Subcutaneous abdominal adipose tissue (tissue), 5 donors: Measurements from ENCODE around the gene B3GAT3.
"Not testable (repeated sequence)": the region's sequence is repeated elsewhere in the genome, so short reads cannot be mapped to it uniquely, and the experiment has no call there.

Source experiments
- H3K27ac ChIP-seq: one replicate; pipeline ENCODE4 v1.7.0; 2013; ENCODE audit warnings: low read depth, mild to moderate bottlenecking, inconsistent platforms, low read length, moderate library complexity
- H3K27me3 ChIP-seq, 5 donors: one replicate each; pipeline ENCODE4 v1.7.0; 2013; ENCODE audit warnings: low read length in 5 of 5, inconsistent platforms in 1 of 5; ENCODE audit not compliant: control insufficient read depth in 5 of 5, insufficient read depth in 4 of 5
- H3K36me3 ChIP-seq, 5 donors: one replicate each; pipeline ENCODE4 v1.7.0; 2013; ENCODE audit warnings: low read length in 5 of 5; ENCODE audit not compliant: control insufficient read depth in 5 of 5, insufficient read depth in 5 of 5
- H3K4me1 ChIP-seq, 5 donors: one replicate each; pipeline ENCODE4 v1.7.0; 2013; ENCODE audit warnings: low read length in 5 of 5, mild to moderate bottlenecking in 3 of 5, moderate library complexity in 1 of 5; ENCODE audit not compliant: control insufficient read depth in 5 of 5, insufficient read depth in 5 of 5
- H3K4me3 ChIP-seq, 5 donors: one replicate each; pipeline ENCODE4 v1.7.0; 2013; ENCODE audit warnings: low read length in 5 of 5, low read depth in 1 of 5
- H3K9ac ChIP-seq, 5 donors: one replicate each; pipeline ENCODE4 v1.7.0; 2013; ENCODE audit warnings: low read length in 5 of 5, mild to moderate bottlenecking in 4 of 5, moderate library complexity in 3 of 5
- H3K9me3 ChIP-seq, 5 donors: one replicate each; pipeline ENCODE4 v1.7.0; 2013; ENCODE audit warnings: low read length in 5 of 5; ENCODE audit not compliant: control insufficient read depth in 5 of 5
- donor health status: healthy.
- donor health status: healthy.
- donor health status: healthy.
- donor health status: healthy.
- donor health status: healthy.

The B3GAT3 gene

DNA sequence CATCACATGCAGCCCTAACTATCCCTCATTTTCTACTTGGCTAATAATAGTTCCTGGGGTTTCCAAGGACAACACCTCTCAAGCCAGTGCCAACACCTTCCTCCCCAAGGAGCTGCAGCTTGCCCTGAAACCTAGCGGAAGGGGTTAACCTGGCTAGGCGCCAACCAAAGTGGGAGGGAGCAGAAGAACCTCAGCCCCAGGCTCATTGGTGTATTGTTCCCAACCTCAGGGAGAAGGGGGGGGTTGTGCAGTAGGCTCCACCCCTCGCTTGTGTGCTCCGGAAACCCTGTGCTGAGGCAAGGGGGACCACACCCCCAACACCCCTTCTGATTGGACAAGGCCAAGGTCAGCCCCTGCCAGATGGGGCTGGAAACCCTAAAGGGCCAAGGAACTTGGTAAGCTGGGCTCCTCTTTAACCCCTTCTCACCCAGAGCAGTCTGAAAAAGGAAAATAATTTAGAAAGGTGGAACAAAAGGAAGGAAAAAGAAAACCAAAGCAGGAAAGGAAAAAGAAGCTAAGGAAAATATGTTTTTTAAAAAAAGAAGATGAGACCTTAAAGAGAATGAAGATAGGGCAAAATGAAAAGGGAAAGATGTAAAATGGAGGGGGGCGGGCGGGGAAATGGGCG is 22.6 kb downstream of the B3GAT3 start:
- Histone ChIP-seq H3K9ac (peak overlapping the region; percentile 43 to 95 (median 91)), H3K4me1 (peaks cover 20 to 55% (median 46%) of the 10 kb centered on the region in 5 donors), H3K9me3 (no peaks in the 10 kb centered on the region), H3K27me3 (no peaks in the 10 kb centered on the region), H3K36me3 (peaks cover 3 to 50% (median 46%) of the 10 kb centered on the region in 5 donors), H3K27ac (peak overlapping the region; percentile 93), H3K4me3 (peak overlapping the region; percentile 5 to 89 (median 45))

DNA sequence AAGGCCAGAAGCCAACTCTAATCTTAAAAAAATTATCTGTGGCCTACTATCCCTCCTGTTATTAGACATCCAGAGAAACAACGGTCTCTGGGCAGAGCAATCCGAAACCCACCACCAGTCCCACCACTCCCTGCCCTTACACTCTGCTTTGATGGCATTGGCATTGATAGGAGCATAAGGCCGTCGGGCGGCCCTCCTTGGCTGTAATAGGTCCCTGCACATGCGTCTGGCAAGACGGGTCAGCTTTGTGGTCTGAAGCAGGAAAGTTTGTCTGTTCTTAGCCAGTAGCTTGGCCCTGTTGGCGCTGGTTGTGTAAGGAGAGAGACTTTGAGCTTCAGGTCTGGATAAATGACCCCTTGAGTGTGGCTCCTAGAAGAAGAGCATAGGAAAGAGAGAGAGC is 26.7 kb downstream of the B3GAT3 start:
- Histone ChIP-seq H3K9me3 (no peaks in the 10 kb centered on the region), H3K4me1 (peaks cover 13 to 52% (median 44%) of the 10 kb centered on the region in 5 donors), H3K36me3 (peaks cover 3 to 56% (median 48%) of the 10 kb centered on the region in 5 donors), H3K4me3 (no peak overlapping the region), H3K27me3 (no peaks in the 10 kb centered on the region), H3K9ac (no peak overlapping the region), H3K27ac (no peak overlapping the region)

DNA sequence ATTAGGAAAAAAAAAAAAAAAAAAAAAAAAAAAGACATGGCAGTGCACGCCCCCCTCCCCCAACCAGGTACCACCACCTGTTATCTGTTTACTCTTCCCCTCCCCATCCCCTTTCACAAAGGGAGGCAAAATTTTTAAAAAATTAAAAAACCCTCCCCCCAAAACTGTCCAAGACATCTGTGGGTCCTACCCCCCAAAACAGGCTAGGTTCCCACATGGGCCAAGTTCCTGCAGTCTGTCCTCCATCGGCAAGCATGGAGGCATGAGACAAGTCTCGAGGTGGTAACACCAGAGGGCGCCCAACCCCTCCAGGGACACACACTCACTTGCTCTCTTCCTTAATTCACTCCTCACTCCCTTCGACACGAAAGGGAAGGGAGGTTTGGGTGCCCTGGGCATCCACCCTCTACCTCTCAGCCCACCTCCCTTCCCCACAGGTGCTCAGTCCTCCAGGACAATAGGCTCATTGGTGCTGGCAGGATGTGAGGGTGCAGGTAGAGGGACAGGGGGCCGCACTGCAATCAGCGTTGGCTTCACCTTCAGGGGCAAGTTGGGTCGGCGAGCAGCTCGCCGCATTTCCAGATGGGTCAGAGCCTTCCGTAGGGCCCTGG is 28.2 kb downstream of the B3GAT3 start:
- Histone ChIP-seq H3K27me3 (no peaks in the 10 kb centered on the region), H3K9ac (no peak overlapping the region), H3K36me3 (peaks cover 3 to 55% (median 51%) of the 10 kb centered on the region in 5 donors), H3K4me1 (peaks cover 2 to 42% (median 32%) of the 10 kb centered on the region in 5 donors), H3K9me3 (no peaks in the 10 kb centered on the region), H3K27ac (peak overlapping the region; percentile 96), H3K4me3 (no peak overlapping the region)

DNA sequence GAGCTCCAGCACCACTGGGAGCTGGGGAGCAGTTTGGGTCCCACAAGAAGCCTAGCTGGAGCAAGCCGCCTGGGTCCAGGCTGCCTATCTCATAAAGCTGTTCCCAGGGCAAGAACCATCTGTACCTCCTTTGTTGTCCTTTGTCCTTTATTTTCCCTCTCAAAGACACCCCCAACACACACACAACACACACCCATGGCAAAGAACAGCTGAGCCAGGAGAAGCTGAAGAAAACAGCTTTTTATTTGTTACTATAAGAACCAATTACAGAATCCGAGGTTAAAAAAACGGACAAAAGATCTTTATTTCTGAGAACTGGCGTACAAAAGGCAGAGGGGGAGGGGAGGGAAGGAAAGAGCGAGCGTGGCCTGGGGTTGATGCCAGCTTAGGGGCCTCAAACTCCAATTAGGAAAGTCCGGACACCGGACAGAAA is 28.8 kb downstream of the B3GAT3 start:
- no peak overlapping the region for H3K4me3 ChIP-seq
- peak overlapping the region in 4 of 5 donors; percentile 32 to 98 (median 84) for H3K9ac ChIP-seq
- H3K27me3 ChIP-seq = no peaks in the 10 kb centered on the region
- H3K27ac ChIP-seq = peak overlapping the region; percentile 96
- no peaks in the 10 kb centered on the region for H3K9me3 ChIP-seq
- H3K4me1 ChIP-seq = peaks cover 2 to 39% (median 31%) of the 10 kb centered on the region in 5 donors
- H3K36me3 ChIP-seq = peaks cover 3 to 55% (median 49%) of the 10 kb centered on the region in 5 donors

DNA sequence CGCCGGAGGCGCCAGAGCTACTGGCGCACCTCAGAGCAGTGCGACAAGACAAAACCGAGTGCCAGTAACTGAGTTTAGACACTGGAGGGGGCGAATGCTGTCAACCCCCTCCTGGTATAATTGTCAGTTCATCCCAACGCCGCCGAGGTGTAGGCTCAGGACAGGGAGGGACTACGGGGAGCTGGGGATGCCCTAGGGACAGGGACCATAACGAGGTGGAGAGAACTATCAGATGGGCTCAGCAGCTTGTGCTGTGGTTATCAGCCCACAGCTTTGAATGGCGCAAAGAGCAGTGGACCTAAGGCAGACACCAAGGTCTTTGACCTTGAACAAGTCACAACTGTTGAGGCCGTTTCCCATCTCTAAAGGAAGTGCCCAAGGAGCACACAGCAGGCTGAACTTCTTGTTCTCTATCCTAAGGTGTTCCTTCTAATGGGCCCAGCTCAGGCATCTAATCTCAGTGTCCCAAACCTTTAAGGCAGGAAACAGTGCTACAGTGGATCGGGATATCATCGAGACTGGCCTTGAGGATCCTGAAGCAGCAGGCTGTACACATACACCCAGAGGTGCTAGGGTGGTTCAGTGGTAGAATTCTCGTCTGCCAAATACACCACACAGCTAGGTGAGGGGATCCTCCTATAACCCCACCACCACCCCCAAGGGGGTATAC is 29.5 kb downstream of the B3GAT3 start:
- peak overlapping the region; percentile 41 to 98 (median 90) for H3K9ac ChIP-seq
- H3K27ac ChIP-seq = peak overlapping the region; percentile 96
- no peaks in the 10 kb centered on the region for H3K9me3 ChIP-seq
- H3K27me3 ChIP-seq = no peaks in the 10 kb centered on the region
- peak overlapping the region; percentile 53 to 93 (median 86) for H3K4me3 ChIP-seq
- peaks cover 10 to 55% (median 49%) of the 10 kb centered on the region in 5 donors for H3K36me3 ChIP-seq
- H3K4me1 ChIP-seq = peaks cover 2 to 39% (median 31%) of the 10 kb centered on the region in 5 donors

DNA sequence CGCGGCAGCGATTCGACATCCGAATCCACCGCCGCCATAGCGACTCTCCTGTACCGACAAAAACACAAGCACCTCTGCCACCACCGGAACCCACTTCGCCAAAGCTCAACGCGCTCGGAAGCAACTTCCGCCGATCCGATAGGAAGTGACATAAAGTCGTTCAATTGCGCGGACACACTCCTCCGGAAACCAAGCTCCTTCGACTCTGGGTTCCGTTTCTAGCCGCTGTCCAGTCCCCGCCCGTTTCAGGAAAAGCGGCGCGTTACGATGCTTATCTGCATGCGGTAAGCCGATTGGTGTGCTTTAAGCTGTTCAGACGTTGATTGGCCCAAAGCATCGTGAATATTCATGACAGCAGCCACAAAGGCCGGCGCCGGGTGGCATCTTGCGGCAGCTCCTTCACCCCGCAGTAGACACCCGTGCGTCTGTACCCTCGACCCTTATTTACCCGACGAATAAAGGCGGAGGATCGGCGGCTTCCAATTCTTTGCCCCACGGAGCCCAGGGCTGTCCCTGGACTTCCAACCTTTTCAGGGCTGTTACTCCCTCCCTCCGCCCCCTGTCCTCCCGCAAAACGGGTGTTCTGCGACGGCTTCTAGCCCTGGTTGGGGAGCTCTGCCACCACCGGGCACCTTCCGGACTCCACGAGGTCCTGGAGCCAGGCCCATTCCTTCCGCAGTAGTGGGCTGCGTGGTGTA is 30.2 kb downstream of the B3GAT3 start, which contains the start of gene TUT1:
TSS of gene TUT1 (minus strand) at position 76 of the 698 bp plus-strand sequence. CDS start at position 38, 38 bp downstream.
- peak within 1 kb of the TSS; percentile 96 for H3K27ac ChIP-seq
- peak within 1 kb of the TSS; percentile 92 to 98 (median 95) for H3K9ac ChIP-seq
- peaks cover 10 to 51% (median 45%) of the 10 kb centered on the region in 5 donors for H3K36me3 ChIP-seq
- H3K4me3 ChIP-seq = peak within 1 kb of the TSS; percentile 80 to 93 (median 86)
- no peaks in the 10 kb centered on the region for H3K27me3 ChIP-seq
- no peaks in the 10 kb centered on the region for H3K9me3 ChIP-seq
- H3K4me1 ChIP-seq = peaks cover 2 to 39% (median 31%) of the 10 kb centered on the region in 5 donors

DNA sequence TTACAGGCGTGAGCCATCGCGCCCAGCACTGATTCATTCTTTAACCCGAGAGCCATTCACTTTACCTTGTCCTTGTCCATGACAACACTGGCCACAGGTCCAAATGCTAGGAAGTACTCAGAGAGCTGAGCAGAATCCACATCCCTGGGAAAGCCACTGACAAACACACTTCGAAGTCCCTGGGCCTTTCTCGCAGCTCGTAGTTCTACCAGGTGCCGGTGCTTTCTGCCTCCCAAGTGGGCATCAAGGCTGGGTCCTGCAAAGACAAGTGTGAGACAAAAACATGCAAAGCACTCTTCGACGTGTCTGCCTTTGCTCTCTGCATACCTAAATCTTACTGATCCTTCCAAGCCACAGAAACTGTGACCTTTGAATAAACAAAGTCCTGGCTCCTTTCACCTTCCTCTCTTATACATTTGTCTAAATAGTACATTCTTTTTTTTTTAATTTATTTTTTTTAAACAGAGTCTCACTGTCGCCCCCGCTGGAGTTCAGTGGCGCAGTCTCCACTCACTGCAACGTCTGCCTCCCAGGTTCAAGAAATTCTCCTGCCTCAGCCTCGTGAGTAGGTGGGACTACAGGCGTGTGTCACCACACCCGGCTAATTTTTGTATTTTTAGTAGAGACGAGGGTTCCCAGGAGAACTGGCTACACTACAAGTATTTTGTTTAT is 32.7 kb downstream of the B3GAT3 start:
- Histone ChIP-seq H3K9me3 (no peaks in the 10 kb centered on the region), H3K27me3 (no peaks in the 10 kb centered on the region), H3K9ac (no peak overlapping the region), H3K27ac (no peak overlapping the region), H3K4me1 (peaks cover 2 to 38% (median 31%) of the 10 kb centered on the region in 5 donors), H3K36me3 (peaks cover 10 to 40% (median 28%) of the 10 kb centered on the region in 5 donors), H3K4me3 (no peak overlapping the region)

DNA sequence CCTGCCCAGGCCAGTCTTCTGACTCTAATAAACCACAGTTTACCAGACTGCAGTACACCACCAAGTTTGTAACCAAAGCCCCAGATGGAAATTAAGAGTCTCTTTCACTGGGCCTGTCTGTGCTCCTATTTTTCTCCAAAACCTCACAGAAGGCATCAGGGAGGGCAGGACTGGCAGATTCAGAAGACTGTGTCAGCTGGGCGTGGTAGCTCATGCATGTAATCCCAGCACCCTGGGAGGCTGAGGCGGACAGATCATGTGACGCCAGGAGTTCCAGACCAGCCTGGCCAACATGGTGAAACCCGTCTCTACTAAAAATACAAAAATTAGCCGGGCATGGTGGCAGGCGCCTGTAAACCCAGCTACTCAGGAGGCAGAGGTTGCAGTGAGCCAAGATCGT is 36.4 kb downstream of the B3GAT3 start:
- H3K9me3 ChIP-seq, H3K27me3 ChIP-seq, H3K4me3 ChIP-seq, H3K4me1 ChIP-seq, H3K27ac ChIP-seq, H3K9ac ChIP-seq: not testable (repeated sequence)
- peaks cover 14 to 57% (median 32%) of the 10 kb centered on the region in 5 donors for H3K36me3 ChIP-seq

DNA sequence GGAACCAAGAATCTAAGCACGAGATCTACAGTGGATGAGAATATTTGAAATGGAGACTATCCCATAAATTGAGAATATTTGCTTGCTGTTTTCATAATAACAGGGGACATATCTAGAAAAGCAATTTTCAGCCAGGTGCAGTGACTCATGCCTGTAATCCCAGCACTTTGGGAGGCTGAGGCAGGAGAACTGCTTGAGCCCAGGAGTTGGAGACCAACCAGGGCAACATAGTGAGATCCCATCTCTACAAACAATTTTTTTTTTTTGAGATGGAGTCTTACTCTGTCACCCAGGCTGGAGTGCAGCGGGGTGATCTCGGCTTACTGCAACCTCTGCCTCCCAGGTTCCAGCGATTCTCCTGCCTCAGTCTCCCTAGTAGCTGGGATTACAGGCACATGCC is 40.1 kb downstream of the B3GAT3 start:
- not testable (repeated sequence) for H3K4me3 ChIP-seq, H3K9me3 ChIP-seq, H3K27ac ChIP-seq, H3K27me3 ChIP-seq, H3K9ac ChIP-seq
- peaks cover 0 to 15% (median 7%) of the 10 kb centered on the region in 5 donors for H3K4me1 ChIP-seq
- peaks cover 11 to 59% (median 28%) of the 10 kb centered on the region in 5 donors for H3K36me3 ChIP-seq
